Stimulated activated CD4-positive, alpha-beta T cell treated with anti-CD3 and anti-CD28 coated beads, Interleukin-15, amount 100 ng/mL, for 48 hours (primary cell): Measurements from ENCODE around the gene PAMR1.
"Not testable (repeated sequence)": the region's sequence is repeated elsewhere in the genome, so short reads cannot be mapped to it uniquely, and the experiment has no call there.

Experiments used
- DNase-seq, 2 donors: peaks; one replicate each; pipeline ENCODE4 v3.0.0-alpha.2; 2020; ENCODE audit warnings: low read depth in 2 of 2

PAMR1 gene

GRCh38 chr11:35525501-35526175, at the start of gene PAMR1:
TSS of gene PAMR1 (minus strand) at chr11:35525616. CDS start at chr11:35525585, 31 bp downstream.
- DNase-seq, result peak in 1 of 2 donors; percentile 1

GRCh38 chr11:35571696-35572095, 46.3 kb upstream of the PAMR1 start:
- no peak for DNase-seq

- DNase-seq, result no peak
Observed at GRCh38 chr11:35567737-35568465, 42.5 kb upstream of the PAMR1 start.

GRCh38 chr11:35566885-35567284, 41.5 kb upstream of the PAMR1 start:
- no peak for DNase-seq

- no peak for DNase-seq
Observed at GRCh38 chr11:35566181-35566580, 40.8 kb upstream of the PAMR1 start.

- no peak for DNase-seq
Observed at GRCh38 chr11:35564245-35564595, 38.8 kb upstream of the PAMR1 start.

- DNase-seq, result no peak
Observed at GRCh38 chr11:35563484-35564244, 38.2 kb upstream of the PAMR1 start.

GRCh38 chr11:35559949-35560348, 34.5 kb upstream of the PAMR1 start:
- no peak for DNase-seq

GRCh38 chr11:35558513-35558912, 33.1 kb upstream of the PAMR1 start:
- no peak for DNase-seq

GRCh38 chr11:35555488-35555887, 30.1 kb upstream of the PAMR1 start:
- DNase-seq, result no peak

- no peak for DNase-seq
Observed at GRCh38 chr11:35554491-35555437, 29.3 kb upstream of the PAMR1 start.

- no peak for DNase-seq
Observed at GRCh38 chr11:35553831-35554230, 28.4 kb upstream of the PAMR1 start.

- no peak for DNase-seq
Observed at GRCh38 chr11:35553021-35553420, 27.6 kb upstream of the PAMR1 start.

- no peak for DNase-seq
Observed at GRCh38 chr11:35552616-35553015, 27.2 kb upstream of the PAMR1 start.

GRCh38 chr11:35550374-35551036, 25.1 kb upstream of the PAMR1 start:
- no peak for DNase-seq

- DNase-seq, result no peak
Observed at GRCh38 chr11:35549787-35550186, 24.4 kb upstream of the PAMR1 start.

- DNase-seq, result no peak
Observed at GRCh38 chr11:35548925-35549561, 23.6 kb upstream of the PAMR1 start.

GRCh38 chr11:35547995-35548394, 22.6 kb upstream of the PAMR1 start:
- not testable (repeated sequence) for DNase-seq

GRCh38 chr11:35546317-35546716, 20.9 kb upstream of the PAMR1 start:
- no peak for DNase-seq

- no peak for DNase-seq
Observed at GRCh38 chr11:35545391-35546003, 20.1 kb upstream of the PAMR1 start.
